ENCODE measurements around the gene SLC9A6.

DNA sequence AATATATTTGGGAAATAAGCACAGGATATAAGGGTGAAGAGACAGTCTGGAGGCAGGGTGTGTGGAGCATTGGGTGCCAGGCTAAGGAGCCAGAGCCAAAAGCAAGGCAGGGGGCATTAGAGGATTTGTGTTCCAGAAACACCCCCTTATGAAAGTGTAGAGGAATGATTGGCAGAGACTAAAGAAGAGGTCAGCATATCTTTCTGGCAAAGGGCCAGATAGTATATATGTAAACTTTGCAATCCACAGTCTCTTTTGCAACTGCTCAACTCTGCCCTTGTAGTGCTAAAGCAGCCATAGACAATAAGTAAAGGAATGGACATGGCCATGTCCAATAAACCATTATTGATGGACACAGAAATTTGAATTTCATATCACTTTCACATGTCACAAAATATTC lies 3.6 kb upstream of the SLC9A6 start:
- TF ChIP-seq, protein P1, sequence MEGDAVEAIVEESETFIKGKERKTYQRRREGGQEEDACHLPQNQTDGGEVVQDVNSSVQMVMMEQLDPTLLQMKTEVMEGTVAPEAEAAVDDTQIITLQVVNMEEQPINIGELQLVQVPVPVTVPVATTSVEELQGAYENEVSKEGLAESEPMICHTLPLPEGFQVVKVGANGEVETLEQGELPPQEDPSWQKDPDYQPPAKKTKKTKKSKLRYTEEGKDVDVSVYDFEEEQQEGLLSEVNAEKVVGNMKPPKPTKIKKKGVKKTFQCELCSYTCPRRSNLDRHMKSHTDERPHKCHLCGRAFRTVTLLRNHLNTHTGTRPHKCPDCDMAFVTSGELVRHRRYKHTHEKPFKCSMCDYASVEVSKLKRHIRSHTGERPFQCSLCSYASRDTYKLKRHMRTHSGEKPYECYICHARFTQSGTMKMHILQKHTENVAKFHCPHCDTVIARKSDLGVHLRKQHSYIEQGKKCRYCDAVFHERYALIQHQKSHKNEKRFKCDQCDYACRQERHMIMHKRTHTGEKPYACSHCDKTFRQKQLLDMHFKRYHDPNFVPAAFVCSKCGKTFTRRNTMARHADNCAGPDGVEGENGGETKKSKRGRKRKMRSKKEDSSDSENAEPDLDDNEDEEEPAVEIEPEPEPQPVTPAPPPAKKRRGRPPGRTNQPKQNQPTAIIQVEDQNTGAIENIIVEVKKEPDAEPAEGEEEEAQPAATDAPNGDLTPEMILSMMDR (IDR thresholded peaks at IDR 0.05), result no peak
- TF ChIP-seq POLR2A (IDR thresholded peaks at IDR 0.05), result no peak
